AG08395 (cell line): ENCODE data around the gene C3orf22.
A peak's percentile ranks its signal among the peaks of the same experiment; 100 is the strongest.

Source experiments
- DNase-seq: peaks from one replicate; pipeline ENCODE4 v3.0.0; 2012; ENCODE audit warnings: mixed read lengths, low spot score

C3orf22 gene

GRCh38 chr3:126527006-126527405 lies 31.7 kb downstream of the C3orf22 start:
- DNase-seq, result no peak

DNA sequence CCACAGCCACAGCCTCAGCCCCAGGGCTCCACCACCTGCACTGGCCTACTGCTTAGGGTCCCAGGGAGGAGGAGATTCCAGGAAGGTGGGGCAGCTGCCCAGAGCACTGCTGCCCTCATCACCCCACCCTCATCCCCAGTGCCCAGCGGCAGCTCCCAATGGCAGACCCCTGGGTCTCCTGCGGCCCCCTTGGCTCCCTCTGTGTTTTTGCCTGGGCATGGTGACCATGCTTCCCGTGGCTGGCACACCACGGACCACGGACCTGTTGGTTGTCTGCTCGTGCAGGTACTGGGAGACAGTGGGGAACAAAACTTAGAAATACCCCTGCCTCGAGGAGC lies 32.1 kb downstream of the C3orf22 start:
- no peak for DNase-seq

GRCh38 chr3:126525853-126526667 lies 32.7 kb downstream of the C3orf22 start:
- DNase-seq, result no peak

DNA sequence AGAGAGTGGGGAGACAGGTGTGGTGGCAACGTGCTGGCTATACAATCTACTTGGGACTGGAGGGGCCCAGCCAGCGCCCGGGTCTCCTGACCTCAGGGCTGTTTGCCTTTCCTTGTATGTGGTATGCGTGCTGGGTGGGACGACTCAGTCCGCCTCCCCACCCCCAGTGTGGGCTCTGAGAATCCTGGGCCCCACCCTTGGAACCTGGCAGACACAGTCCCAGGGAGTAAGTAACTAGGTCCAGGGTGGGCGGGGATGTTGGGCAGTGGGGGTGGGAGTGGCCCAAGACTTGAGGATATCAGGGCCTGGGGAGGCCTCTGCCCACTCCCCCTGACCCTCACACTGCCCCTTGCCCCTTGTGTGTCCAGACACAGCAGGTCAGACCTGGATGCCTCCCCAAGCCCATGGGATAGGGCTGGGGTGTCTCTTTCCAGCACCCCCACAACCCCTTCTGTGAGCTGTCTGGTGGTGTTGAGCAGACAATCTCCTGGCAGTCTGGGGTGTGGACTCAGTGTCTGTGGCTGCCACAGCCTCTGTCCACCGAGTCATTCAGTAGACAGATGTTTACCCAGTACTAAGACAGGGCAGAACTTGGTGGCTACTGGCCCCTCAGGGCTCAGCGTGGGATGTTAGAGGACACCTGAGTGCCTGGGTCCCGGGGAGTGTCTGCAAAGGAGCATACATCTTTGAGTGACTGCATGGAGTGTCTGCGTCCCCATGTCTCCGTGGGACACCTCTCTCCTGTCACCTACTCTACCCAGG lies 33.5 kb downstream of the C3orf22 start:
- no peak for DNase-seq

GRCh38 chr3:126524429-126524988 lies 34.2 kb downstream of the C3orf22 start:
- no peak for DNase-seq

- peak; percentile 58 for DNase-seq
These were observed 34.8 kb downstream of the C3orf22 start, which contains the start of gene CHST13 for GRCh38 chr3:126523745-126524428. Gene CHST13 (plus strand): TSS chr3:126524155. CDS start chr3:126524333, 178 bp downstream.

- peak; percentile 83 for DNase-seq
These were observed 36.4 kb downstream of the C3orf22 start for GRCh38 chr3:126522363-126522788.

DNA sequence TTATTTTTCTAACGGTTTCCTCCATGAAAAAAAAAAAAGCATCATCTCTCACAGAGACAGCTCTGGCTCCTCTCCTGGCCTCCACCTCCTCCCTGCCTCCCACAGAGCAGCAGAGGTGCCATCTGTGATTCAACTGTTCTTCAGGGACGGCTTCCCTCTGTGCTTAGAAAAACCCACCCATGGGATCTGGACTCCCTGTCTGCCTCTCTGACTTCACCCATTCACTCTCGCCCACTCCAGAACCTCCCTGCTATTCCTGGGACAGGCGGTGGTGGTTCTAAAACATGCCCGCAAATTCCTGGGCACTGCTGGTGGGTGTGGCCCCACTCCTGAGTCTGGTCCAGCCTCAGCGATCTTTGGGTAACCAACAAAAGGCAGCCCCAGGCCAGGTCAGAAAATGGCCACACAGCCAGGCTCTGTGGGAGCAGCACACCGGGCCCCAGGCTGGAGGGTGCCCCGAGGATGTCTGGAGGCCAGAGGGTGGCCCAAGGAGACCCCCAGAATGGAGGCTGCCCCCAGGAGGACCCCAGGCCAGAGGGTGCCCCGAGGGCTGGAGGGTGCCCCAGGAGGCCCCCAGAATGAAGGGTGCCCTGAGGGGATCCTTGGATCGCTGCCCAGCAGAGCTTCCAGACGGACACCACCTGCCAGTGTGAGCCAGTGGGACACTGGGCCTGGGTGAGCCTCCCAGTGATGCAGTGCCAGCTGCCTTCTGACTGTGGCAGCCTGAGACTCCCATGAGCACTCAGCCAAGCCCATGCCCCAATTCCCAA lies 37.4 kb downstream of the C3orf22 start:
- DNase-seq, result no peak

DNA sequence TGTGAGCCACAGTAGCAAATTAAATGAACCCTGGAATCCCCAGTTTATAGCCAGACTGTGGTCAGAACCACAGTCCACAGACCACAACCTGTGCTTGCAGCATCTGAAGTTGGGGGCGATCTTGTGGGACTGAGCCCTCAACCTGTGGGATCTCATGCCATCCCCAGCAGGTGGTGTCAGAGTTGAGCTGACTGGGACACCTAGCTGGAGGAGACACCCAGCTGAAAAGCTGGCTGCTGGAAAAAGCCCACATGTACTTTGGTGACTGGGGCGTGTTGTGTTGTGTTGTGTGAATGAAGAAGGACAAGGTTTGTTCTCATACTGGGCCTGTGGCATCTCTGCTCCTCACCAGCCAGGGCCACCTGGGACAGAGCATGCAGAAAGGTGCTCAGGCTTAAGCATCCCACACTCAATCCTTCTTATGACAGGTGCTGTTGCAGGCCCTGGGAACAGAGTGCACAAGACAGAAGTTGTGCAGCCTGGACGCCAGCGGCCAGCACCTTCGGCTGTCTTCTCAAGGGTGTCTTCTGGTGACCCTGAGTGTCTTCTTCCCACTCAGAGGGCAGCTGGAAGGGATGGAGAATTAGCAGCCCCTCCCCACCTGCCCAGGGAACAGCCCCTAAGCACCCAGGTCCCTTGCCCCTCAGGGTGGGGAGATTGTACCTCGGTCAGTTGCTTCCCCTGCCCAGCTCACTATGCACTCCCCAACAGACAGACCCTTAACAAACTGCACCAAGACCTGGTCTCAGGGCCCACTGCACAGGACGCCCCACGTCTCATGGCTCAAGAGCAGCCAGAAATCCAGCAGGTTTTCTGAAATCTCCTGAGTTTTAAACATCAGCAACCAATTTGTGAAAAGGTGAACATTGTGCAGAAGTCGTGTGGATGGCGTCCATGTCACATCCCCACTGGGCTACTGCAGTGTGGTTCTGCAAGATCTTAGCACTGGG lies 39.0 kb downstream of the C3orf22 start:
- no peak for DNase-seq

GRCh38 chr3:126518779-126519177 lies 40.0 kb downstream of the C3orf22 start:
- DNase-seq, result no peak

- DNase-seq, result no peak
These were observed 40.5 kb downstream of the C3orf22 start for GRCh38 chr3:126517986-126518778.

GRCh38 chr3:126517291-126517951 lies 41.3 kb downstream of the C3orf22 start, which contains the start of gene UROC1:
Gene UROC1 (minus strand): TSS chr3:126517773. CDS start chr3:126517719, 54 bp downstream.
- DNase-seq, result no peak

DNA sequence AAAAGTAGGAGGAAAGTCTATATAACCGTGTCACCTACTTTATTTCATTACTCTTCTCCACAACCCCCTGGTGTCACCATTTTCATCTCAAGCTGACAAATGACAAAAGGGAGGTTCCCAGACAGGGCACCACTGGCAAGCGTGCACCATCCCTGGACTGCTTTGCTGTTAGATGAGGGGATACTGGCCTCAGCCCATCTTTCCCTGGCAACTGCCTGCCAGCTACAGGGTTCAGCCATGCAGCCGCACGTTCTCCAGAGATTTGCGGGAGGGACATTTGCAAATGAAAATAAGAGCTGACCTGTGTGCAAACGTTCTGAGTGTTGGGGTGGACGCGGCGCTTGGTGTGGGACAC lies 41.8 kb downstream of the C3orf22 start:
- no peak for DNase-seq

- no peak for DNase-seq
These were observed 42.4 kb downstream of the C3orf22 start for GRCh38 chr3:126516152-126516935.

DNA sequence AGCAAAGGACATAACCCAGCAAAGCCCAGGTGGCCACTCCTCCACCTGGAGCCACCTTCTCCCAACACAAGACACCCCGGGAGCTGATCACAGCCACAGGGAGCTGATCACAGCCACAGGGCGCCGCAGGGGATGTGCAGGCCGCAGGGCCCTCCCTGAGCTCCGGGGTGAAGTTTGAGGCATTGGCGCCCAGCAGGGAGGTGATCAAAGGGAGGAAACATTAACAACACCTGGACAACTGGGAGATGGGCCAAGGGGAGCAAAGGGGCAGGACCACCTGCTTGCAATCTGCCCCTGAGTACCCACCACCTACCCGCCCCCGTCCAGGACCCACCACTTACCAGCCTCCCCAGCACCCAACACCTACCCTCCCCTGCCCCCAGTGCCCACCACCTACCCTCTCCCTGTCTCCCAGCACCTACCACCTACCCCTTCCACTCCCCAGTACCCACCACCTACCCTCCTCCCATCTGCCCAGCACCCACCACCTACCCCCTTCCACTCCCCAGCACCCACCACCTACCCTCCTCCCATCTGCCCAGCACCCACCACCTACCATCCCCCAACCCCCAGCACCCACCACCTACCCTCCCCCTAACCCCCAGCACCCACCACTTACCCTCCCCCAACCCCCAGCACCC lies 43.5 kb downstream of the C3orf22 start:
- no peak for DNase-seq

DNA sequence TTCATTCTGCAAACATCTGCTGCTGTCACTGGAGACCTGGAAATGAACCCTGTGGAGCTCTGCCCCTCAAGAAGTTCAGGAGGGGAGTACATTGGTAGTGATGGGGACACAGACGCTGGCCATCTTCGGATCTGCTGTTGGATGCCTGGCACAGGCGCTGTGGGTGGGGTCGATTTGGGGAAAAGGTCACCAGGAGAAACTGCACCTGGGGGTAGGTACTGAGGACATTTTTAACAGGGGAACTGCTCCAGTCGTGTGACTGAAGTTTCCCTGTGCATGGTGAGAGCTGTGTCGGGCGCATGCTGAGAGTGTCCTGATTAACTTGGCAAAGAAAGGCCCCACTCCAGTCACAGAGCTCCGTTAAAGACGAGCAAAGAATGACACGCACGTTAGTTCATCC lies 44.6 kb downstream of the C3orf22 start:
- no peak for DNase-seq

DNA sequence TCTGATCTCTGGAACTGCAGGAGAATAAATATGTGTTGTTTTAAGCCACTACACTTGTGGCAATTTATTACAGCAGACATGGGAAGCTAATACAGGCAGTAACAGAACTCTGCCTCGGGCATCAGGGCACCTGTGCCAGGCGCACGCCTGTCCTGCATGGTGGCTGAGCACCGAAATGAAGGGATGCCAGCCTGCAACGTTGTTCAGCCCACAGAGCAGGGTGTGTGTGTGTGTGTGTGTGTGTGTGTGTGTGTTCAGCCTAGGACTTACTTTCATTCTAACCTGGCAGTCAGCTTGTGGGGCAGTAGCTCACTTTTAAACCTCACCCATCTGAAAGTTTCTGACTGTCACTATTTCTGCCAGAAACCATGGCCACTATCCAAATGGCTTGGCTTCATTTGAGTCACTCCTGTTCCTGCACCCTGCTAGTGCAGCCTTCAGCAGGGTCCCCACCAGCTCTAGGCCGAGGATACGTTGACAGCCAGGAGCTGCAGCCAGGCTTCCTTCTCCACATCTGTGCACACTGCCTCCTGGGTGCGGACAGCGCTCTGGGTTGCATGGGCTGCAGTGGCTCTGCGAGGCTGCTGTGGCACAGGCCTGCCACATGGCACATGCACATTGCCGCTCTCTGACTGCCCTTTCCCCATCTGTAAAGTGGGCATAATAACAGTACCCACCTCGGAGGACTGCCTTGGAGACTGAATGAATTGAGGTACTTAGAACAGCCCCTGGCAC lies 45.6 kb downstream of the C3orf22 start:
- DNase-seq, result no peak
